ENCODE measurements around the gene PDE3A.
"Not testable (repeated sequence)": the region's sequence is repeated elsewhere in the genome, so short reads cannot be mapped to it uniquely, and the experiment has no call there.

PDE3A gene

DNA sequence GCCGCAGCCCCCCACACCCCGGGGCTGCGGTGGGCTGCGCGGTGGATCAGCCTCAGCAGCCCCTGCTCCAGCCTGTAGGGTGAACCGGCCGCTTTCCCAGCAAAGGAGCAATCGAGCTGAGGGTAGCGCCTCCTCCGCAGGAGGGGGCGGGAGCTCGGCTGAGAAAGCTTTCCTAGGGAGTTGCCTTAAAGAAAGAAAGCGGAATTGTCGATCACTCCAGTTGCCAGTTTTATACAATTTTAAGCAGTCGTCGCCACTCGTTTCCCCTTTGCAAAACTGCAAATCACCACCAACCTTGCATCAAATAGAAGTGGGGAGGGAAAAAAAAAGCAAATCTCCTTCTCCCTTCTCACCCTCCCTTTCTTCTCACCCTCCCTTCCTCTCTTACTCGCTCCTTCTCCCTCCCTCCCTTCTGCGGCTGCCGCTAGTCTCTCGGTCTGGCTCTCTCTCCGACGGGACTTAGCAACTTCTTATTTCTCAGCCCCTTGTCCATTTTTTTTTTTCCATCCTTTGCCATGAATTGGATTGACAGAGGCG, at the start of gene PDE3A:
Gene PDE3A, plus strand, starts transcription at position 424 of the 537 bp plus-strand sequence. CDS start 748 bp downstream, outside the sequence.
- H3K9me3 Mint-ChIP-seq: no peaks in the 10 kb centered on the region
- H3K4me3 Mint-ChIP-seq: peak within 1 kb of the TSS; percentile 73 to 75
- no peak for ATAC-seq

DNA sequence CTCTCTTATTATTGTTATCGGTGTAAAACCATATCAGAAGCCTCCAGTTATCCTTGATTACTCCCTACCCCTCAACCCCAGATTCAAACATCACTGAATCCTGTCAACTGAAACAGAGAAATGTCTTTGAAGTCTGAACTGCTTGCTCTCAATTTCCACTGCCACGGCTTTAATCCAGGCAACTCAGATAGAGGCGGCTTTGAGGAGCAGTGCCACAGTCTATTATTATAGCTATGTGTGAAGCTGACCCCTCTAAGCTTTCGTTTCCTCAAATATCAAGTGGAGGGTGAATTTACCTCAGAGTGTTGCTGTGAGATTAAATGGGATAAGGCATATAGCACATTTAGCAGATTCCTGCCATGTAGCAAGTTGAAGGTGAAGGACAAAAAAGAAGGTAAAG, 49.0 kb upstream of the PDE3A start:
- no peaks in the 10 kb centered on the region for H3K27me3 Mint-ChIP-seq
- no peaks in the 10 kb centered on the region for H3K4me1 Mint-ChIP-seq
- DNase-seq: no peak

More for the DNA sequence above, at the start of gene PDE3A:
- Mint-ChIP-seq H3K4me1 (peaks cover 26% of the 10 kb centered on the region), H3K27ac (no peak within 1 kb of the TSS), H3K27me3 (peaks cover 60% of the 10 kb centered on the region)
- DNase-seq: no peak

DNA sequence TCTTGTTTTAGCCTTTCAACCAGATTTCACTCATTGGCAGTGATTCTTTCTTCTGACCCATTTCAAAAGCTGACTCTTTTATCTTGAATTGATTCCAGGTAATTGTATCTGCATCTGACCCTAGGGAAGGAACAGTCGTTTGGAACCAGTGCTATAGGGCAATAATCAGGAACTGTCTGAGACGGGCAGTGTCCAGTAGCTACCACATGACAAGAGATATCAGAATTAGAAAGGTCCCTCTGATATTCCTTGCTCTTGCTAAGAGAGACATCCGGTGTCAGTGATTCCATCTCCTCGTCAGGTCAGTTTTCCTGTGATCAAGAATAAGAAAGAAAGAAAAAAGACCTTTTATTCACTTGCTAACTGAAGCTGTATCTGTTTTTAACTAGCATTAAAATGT, 47.8 kb upstream of the PDE3A start:
- DNase-seq: no peak
- no peak overlapping the region for H3K27ac Mint-ChIP-seq
- no peaks in the 10 kb centered on the region for H3K9me3 Mint-ChIP-seq
- no peak overlapping the region for H3K4me3 Mint-ChIP-seq
- ATAC-seq: no peak
- no peaks in the 10 kb centered on the region for H3K4me1 Mint-ChIP-seq
- H3K27me3 Mint-ChIP-seq: no peaks in the 10 kb centered on the region

More for the DNA sequence above, 49.0 kb upstream of the PDE3A start:
- no peak for ATAC-seq
- no peak overlapping the region for H3K27ac Mint-ChIP-seq
- H3K9me3 Mint-ChIP-seq: no peaks in the 10 kb centered on the region
- H3K4me3 Mint-ChIP-seq: no peak overlapping the region

DNA sequence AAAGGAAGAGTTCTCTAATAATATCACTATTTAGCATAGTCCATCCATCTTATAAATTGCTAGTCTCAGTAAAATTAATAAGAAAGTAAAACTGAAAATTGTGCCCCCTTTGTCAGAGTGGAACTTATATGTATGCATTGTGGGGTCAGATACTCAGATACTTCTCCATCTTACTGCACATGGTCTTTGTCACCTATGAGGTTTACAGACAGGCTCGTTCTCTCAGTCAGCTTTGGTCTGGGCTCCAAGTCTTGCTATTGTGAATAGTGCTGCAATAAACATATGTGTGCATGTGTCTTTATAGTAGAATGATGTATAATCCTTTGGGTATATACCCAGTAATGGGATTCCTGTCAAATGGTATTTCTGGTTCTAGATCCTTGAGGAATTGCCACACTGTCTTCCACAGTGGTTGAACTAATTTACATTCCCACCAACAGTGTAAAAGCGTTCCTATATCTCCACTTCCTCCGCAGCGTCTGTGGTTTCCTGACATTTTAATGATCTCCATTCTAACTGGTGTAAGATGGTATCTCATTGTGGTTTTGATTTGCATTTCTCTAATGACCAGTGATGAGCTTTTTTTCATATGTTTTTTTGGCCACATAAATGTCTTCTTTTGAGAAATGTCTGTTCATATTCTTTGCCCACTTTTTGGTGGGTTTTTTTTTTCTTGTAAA, 37.4 kb upstream of the PDE3A start:
- not testable (repeated sequence) for DNase-seq, H3K4me3 Mint-ChIP-seq, H3K27me3 Mint-ChIP-seq, ATAC-seq, H3K4me1 Mint-ChIP-seq, H3K27ac Mint-ChIP-seq
- peaks cover 0 to 22% of the 10 kb centered on the region in 2 donors for H3K9me3 Mint-ChIP-seq

DNA sequence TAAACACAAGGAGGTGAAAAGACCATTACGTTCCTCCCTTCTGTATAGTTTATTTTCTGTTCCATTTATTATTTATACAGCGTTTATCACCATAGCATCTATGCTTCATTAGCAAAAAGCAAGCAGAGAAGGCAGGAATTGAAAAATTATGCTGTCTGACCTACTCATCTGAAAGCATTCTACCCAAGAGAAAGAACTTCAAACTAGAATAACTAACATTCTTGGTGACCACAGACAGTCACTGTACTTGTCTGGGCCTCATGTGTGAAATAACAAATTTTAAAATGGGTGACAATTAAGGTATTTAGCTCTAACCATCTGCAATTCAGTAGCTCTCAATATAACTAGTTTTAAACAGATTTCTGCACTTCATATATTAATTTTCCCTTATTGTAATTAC, 29.3 kb upstream of the PDE3A start:
- no peak for DNase-seq
- Mint-ChIP-seq H3K27ac (no peak overlapping the region), H3K4me1 (no peaks in the 10 kb centered on the region), H3K27me3 (peaks cover 6% of the 10 kb centered on the region), H3K4me3 (no peak overlapping the region), H3K9me3 (peaks cover 0 to 20% of the 10 kb centered on the region in 2 donors)
- ATAC-seq: no peak

DNA sequence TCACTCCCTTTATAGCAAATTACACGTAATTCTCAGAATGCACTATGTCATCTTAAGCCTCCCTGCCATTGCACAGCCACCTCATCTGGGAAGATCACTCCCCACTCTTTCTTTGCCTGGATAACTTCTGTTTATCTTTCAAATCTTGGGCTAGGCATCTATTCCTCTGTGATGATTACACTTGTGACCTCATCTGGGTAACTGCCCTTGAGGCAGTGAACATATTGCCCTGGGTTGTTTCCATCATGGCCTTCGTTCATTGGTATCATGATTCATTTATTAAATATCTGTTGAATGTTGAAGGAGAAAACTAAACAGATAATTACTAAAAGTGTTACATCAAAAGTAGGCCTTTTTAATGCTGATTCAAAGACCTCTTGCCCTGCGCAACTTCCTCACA, 26.2 kb upstream of the PDE3A start:
- peaks cover 0 to 6% of the 10 kb centered on the region in 2 donors for H3K9me3 Mint-ChIP-seq
- no peak overlapping the region for H3K4me3 Mint-ChIP-seq
- no peaks in the 10 kb centered on the region for H3K27me3 Mint-ChIP-seq
- ATAC-seq (no peak), DNase-seq (no peak)
- no peak overlapping the region for H3K27ac Mint-ChIP-seq
- no peaks in the 10 kb centered on the region for H3K4me1 Mint-ChIP-seq

DNA sequence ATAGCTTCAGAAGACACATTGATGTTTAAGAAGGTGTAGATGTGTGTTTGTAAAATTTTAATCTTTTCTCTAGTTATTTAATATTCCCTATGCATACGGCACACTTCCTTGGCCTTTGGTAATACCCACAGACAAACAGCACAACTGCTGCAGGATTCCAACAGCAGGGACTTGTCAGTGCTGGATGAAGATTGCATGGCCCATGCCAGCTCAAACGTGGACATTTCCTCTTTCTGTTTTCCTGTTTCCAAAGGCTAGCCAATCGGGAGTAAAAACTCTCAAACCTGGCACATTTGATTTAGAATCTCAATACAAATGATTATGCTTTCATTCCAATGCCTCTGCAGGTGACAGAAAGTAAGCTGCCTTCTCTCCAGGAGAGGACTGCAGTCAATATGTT, 22.5 kb upstream of the PDE3A start:
- Mint-ChIP-seq H3K27ac (no peak overlapping the region), H3K27me3 (no peaks in the 10 kb centered on the region), H3K9me3 (no peaks in the 10 kb centered on the region), H3K4me1 (no peaks in the 10 kb centered on the region), H3K4me3 (no peak overlapping the region)
- no peak for ATAC-seq
- DNase-seq: no peak

DNA sequence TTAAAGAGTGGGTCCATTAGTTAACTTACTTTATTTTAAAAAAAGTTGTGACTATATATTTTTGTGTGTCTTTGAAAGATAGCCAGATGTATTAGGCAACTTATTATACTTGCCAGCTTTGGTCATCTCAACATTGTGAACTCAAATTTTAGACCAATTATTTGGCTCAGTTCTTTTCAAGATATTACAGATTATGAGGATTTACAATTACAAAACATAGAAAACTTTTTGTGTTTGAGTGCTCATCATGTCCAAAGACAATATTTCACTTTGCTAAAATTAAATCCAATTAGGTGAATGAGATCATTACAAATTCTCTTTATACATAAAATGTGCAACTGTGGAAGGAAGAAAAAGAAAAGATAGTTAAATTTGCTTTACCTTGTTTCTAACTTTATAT, 18.3 kb upstream of the PDE3A start:
- Mint-ChIP-seq H3K27me3 (no peaks in the 10 kb centered on the region), H3K4me3 (no peak overlapping the region), H3K9me3 (no peaks in the 10 kb centered on the region), H3K27ac (no peak overlapping the region), H3K4me1 (no peaks in the 10 kb centered on the region)
- ATAC-seq: no peak
- DNase-seq: no peak

DNA sequence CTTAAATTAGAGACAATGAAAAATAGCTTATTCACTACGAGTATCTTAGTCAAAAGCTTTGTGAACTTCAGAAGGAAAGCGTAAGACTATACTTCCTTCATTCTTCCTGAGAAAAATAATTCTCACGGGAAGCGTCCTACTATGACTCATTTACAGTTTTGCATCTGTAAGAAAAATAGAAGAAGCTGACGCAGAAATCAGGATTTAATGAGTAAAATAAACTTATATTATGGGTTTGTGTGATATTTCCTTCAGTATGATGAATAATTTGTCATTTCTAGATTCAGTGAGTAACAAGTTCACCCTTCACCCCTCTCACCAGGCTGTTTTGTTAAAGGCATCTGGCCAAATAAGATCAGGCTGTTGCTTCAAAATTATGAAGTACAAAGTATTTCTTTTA, 17.8 kb upstream of the PDE3A start:
- H3K27ac Mint-ChIP-seq: no peak overlapping the region
- DNase-seq: no peak

DNA sequence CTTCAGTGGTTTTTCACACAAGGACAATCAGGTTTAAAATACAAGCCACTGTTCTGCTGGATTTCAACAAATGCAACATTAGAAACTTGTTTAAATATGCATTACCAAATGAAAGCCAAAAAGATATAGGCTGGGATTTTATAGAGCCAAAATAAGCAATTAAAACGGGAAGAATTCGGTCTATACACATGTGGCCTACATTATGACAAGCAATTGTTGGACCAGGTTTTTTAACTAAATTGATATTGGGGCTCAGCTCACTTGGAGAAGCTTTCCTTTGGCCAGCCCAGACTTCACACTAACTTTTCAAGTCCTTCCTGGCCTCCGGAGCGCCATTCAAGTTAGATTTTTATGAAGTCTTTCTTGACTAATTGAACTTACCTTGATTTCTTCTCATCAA, 16.9 kb upstream of the PDE3A start:
- DNase-seq (no peak), ATAC-seq (no peak)
- no peaks in the 10 kb centered on the region for H3K4me1 Mint-ChIP-seq
- H3K9me3 Mint-ChIP-seq: no peaks in the 10 kb centered on the region
- H3K27me3 Mint-ChIP-seq: no peaks in the 10 kb centered on the region
- no peak overlapping the region for H3K27ac Mint-ChIP-seq
- H3K4me3 Mint-ChIP-seq: no peak overlapping the region

More for the DNA sequence above, 17.8 kb upstream of the PDE3A start:
- no peak overlapping the region for H3K4me3 Mint-ChIP-seq
- no peak for ATAC-seq
- H3K9me3 Mint-ChIP-seq: no peaks in the 10 kb centered on the region
- H3K27me3 Mint-ChIP-seq: no peaks in the 10 kb centered on the region
- no peaks in the 10 kb centered on the region for H3K4me1 Mint-ChIP-seq

DNA sequence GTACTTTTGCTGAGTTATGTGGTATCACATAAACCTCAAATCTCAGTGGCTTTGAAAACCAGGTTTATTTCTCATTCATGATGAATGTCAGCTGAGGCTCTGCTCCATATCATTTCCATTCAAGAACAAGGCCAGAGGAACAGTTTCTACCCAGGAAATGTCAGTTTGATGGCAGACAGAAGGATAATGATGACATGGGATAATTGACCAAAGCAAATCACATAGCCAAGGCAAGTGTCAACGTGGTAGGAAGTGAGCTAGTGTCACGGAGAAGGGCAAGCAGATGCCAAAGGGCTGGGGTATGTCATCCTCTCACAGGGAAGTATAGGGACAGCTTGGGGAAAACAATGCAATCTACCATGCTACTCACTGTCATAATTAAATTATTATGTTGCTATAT, 12.3 kb upstream of the PDE3A start:
- Mint-ChIP-seq H3K4me3 (no peak overlapping the region), H3K4me1 (no peaks in the 10 kb centered on the region), H3K27me3 (no peaks in the 10 kb centered on the region), H3K27ac (no peak overlapping the region), H3K9me3 (no peaks in the 10 kb centered on the region)
- ATAC-seq (no peak), DNase-seq (no peak)

DNA sequence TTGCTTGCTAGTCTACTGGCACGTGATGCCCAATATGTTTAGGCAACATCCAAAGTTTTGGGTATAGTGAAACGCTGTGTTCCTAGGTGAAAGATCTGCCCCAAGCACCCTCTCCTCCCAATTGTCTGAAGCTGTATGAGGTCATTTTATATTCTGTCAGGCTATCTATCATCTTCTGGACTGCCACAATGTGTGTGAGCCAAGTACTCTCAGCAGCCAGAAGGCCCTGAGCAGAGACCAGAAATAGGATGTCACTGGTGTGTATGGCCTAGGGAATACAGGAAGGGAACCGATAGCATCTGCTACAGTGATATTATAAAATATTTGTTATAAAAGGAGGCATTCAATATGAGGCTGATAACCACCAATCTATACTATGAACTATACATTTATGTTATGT, 7.9 kb upstream of the PDE3A start:
- DNase-seq (no peak), ATAC-seq (no peak)
- H3K4me3 Mint-ChIP-seq: no peak overlapping the region
- H3K4me1 Mint-ChIP-seq: no peaks in the 10 kb centered on the region
- no peak overlapping the region for H3K27ac Mint-ChIP-seq
- H3K27me3 Mint-ChIP-seq: no peaks in the 10 kb centered on the region
- H3K9me3 Mint-ChIP-seq: no peaks in the 10 kb centered on the region

DNA sequence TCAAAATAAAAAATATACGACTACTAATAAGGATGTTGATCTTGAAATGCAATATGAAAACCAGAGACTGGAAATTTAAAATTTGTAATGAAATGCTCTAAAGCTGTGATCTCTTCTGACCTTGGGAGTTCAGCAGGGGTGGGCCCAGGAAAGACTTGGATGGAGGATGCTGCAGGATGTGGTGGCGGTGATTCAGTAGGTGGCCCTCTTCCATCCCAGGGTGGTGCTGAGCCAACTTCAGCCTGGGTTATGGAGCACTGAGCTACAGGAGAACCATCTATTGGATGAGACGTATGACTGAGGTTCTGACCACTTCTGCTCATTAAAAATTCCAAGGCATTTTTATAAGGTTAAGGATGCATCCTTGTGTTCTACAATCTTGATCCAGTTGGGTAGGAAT, 6.9 kb upstream of the PDE3A start:
- Mint-ChIP-seq H3K27ac (no peak overlapping the region), H3K27me3 (no peaks in the 10 kb centered on the region), H3K9me3 (no peaks in the 10 kb centered on the region), H3K4me1 (no peaks in the 10 kb centered on the region), H3K4me3 (no peak overlapping the region)
- DNase-seq: no peak
- no peak for ATAC-seq

DNA sequence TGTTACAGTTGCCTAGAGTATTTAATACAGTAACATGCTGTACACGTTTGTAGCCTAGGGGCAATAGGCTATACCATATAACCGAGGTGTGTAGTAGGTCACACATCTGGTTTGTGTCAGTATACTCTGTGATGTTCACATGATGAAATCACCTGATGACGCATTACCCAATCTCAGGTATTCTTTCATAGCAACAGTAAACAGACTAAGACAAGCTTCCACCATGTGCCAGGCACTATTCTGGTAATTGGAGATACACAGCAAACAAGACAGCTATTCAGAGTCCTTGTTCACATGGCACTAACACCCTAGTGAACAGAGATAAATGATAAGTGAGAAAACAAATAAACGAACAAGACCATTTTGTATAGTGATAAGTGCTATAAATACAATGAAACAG, 3.8 kb upstream of the PDE3A start:
- no peak for ATAC-seq

DNA sequence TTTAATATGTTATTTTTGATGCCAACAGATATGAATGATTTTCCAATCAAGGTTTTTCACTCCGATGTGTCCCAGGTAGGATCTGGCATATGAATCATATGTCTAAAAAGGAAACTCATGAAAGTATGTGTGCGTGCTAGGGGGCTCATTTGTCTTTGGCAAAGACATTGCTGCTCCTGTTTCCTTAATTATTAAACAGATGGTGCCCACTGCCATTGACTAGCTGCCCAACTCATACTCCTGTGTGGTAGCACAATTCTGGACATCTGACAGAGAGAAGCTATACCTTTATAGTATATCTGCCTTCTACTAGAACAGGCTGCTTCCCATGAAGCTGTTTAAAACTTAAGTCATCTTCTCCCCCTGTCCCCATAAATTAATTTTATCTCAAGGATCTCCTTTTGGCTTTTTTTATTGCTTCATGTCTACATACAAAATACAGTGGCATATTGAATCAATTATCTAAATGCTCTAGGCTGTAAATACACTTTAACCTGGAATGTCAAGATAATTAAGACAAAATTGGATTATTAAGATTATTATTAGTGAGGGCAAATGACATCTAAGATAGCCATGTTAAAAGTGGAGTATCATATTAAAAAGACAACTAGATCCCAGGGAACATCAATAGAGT, 1.4 kb upstream of the PDE3A start:
- Mint-ChIP-seq H3K4me1 (peaks cover 26% of the 10 kb centered on the region), H3K4me3 (no peak overlapping the region), H3K27ac (no peak overlapping the region), H3K27me3 (peaks cover 52% of the 10 kb centered on the region), H3K9me3 (no peaks in the 10 kb centered on the region)
- DNase-seq (no peak), ATAC-seq (no peak)

More for the DNA sequence above, 3.8 kb upstream of the PDE3A start:
- Mint-ChIP-seq H3K4me3 (no peak overlapping the region), H3K4me1 (peaks cover 18% of the 10 kb centered on the region), H3K9me3 (no peaks in the 10 kb centered on the region), H3K27me3 (peaks cover 30% of the 10 kb centered on the region), H3K27ac (no peak overlapping the region)
- DNase-seq: no peak

DNA sequence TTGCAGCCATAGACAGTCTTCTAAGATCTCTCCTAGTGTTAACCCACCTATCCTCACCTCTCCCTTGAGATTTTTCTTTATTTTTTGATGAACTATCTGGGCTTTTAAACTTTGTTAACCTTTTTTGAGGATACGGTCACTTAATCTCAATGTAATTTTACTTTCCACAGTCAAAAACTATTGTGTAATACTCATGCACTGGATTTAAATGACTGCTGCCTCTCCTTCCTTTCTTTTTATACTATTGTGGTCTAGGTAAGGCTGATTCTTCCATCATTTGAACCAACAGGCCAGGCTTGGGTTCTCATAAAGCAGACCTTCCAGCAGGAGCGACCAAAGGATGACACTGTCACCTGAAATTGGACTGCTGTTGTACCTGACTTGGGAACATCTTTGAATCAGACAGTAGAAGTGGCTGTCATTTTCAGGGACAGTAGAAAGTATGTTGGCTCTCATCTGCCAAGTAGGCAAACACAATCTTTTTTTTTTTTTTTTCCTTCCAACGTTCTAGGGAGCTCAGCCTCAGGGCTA, 689 bp upstream of the PDE3A start:
- Mint-ChIP-seq H3K9me3 (no peaks in the 10 kb centered on the region), H3K27ac (no peak overlapping the region), H3K4me3 (peak overlapping the region in 1 of 2 donors; percentile 75), H3K4me1 (peaks cover 26% of the 10 kb centered on the region), H3K27me3 (peaks cover 59% of the 10 kb centered on the region)
- ATAC-seq (no peak), DNase-seq (no peak)

Data from stimulated activated naive CD8-positive, alpha-beta T cell treated with anti-CD3 and anti-CD28 coated beads, Interleukin-15, amount 100 ng/mL, for 72 hours (primary cell).